HFFc6 (cell line): ENCODE measurements around the gene TEPSIN. TPM values are rescaled to one million over a fixed set of nuclear protein-coding genes. Genes with fewer than 3 reads are reported as not detected.

ENCODE experiments used
- DNase-seq: peaks from one replicate; pipeline ENCODE4 v3.0.0-alpha.2; 2018
- H3K27ac Mint-ChIP-seq: 2 replicates; pipeline ENCODE4 v1.8.0; 2020; ENCODE audit warnings: mild to moderate bottlenecking, mixed read lengths
- H3K27me3 Mint-ChIP-seq: 2 replicates; pipeline ENCODE4 v1.8.0; 2021; ENCODE audit warnings: mild to moderate bottlenecking, moderate library complexity, mixed read lengths; ENCODE audit not compliant: insufficient read depth
- H3K36me3 Mint-ChIP-seq: 2 replicates; pipeline ENCODE4 v1.8.0; 2021; ENCODE audit warnings: low read depth, mixed read lengths
- H3K4me1 Mint-ChIP-seq: 2 replicates; pipeline ENCODE4 v1.8.0; 2020; ENCODE audit warnings: low read depth, mixed read lengths
- H3K4me3 Mint-ChIP-seq: 2 replicates; pipeline ENCODE4 v1.8.0; 2020; ENCODE audit warnings: mild to moderate bottlenecking, moderate library complexity, mixed read lengths
- H3K9me3 Mint-ChIP-seq: 2 replicates; pipeline ENCODE4 v1.8.0; 2020; ENCODE audit warnings: mild to moderate bottlenecking, mixed read lengths
- CTCF ChIP-seq: fragments of 200-600 bp; sonication (generic); IDR thresholded peaks from 2 replicates; pipeline ENCODE4 v1.5.0; 2021; ENCODE audit warnings: antibody characterized with exemption, mild to moderate bottlenecking
- total RNA-seq, 6 experiments: library from RNA; stranded (reverse); fragmentation: NEBNext Ultra II Directional; extraction: Animal tissue kit (Norgen Biotek cat#: 25700); gene quantifications; 2 replicates in 1 of 6; 3 replicates in 5 of 6; pipeline ENCODE4 v1.2.3, GENCODE V29; 2021

Gene TEPSIN
- total RNA-seq, 6 experiments from 2014 or later, result 16.2 to 22.5 (median 19.0) TPM

- peak overlapping the region; percentile 31; the same call in 1 of the 2 replicates for H3K27ac Mint-ChIP-seq
- peaks cover 4% of the 10 kb centered on the region; the same call in 1 of the 2 replicates for H3K36me3 Mint-ChIP-seq
- TF ChIP-seq CTCF, result no peak
- no peak for DNase-seq
- peak overlapping the region; percentile 88 for H3K4me3 Mint-ChIP-seq
- H3K27me3 Mint-ChIP-seq, result peaks cover 5% of the 10 kb centered on the region
- H3K9me3 Mint-ChIP-seq, result no peaks in the 10 kb centered on the region
- peaks cover 27% of the 10 kb centered on the region for H3K4me1 Mint-ChIP-seq
Measured at GRCh38 chr17:81237591-81238489, 1.0 kb downstream of the TEPSIN start.

DNA sequence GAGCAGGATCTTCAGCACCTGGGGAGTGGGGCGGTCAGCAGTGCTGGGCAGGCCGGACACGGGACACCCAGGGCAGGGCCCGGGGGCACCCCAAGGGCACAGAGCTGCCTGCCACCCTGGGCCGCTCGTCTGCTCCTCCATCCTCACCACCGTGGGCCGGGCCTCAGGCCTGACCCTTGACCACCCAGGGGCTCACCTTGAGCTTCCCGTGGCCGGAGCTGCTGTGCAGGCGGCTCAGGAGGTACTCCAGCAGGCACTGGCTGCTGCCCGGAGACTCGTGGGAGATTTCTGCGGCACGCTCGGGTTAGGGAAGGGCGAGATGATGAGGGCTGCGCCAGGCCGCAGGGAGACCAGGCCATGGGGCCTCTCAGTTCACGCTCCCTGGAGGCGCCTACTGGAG lies 2.1 kb downstream of the TEPSIN start:
- Mint-ChIP-seq H3K4me1 (peaks cover 21% of the 10 kb centered on the region), H3K9me3 (no peaks in the 10 kb centered on the region), H3K4me3 (no peak overlapping the region), H3K27me3 (peaks cover 1% of the 10 kb centered on the region), H3K36me3 (peaks cover 4% of the 10 kb centered on the region; the same call in 1 of the 2 replicates), H3K27ac (no peak overlapping the region)
- TF ChIP-seq CTCF, result no peak
- no peak for DNase-seq

DNA sequence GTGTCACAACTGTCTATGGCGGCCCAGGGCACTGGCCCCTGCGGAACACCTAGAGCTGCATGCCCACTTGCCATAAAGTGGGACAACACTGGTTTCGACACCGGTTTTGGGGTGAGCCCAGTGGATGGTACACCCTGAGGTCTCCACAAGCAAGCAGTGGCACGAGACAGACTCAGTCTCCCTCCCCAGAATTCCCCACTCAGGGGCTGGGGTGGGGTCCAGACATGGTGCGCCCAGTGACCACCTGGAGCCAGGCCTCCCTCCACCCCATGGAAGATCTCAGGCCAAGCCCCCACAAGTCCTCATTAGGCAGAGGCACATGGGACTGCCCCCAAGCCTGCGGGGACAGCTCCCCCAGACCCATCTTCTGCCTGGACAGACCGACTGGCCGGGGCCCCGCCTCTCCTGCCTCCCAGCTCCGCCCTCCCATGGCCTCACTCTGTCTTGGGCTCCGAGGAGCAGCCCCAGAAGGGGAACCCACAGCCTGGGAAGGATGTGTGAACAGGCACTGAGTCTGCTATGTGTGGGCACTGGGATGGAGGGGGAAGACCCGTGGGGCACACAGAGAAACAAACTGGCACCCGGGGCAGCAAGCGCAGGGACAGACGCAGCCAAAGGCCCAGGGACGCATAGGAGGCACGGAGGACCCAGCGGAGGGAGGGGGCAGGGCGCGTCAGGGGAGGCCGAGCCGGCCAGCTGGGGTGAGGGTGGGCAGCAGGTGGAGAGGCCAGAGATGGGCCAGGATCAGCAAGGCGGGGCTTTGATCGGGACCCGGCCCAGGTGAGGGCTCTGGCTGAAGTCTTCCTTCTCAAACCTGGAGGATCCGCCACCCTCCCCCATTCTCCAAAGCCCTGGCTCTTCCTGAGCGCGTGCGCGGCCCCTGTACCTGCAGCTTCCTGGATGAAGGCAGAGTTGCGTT lies 2.8 kb downstream of the TEPSIN start:
- Mint-ChIP-seq H3K4me1 (peaks cover 16% of the 10 kb centered on the region), H3K36me3 (peaks cover 5% of the 10 kb centered on the region), H3K27me3 (no peaks in the 10 kb centered on the region; the same call in 1 of the 2 replicates), H3K27ac (no peak overlapping the region), H3K9me3 (no peaks in the 10 kb centered on the region), H3K4me3 (no peak overlapping the region)
- DNase-seq, result no peak
- no peak for TF ChIP-seq CTCF

- H3K27ac Mint-ChIP-seq, result no peak overlapping the region; the same call in 1 of the 2 replicates
- peaks cover 6% of the 10 kb centered on the region for H3K36me3 Mint-ChIP-seq
- DNase-seq, result no peak
- TF ChIP-seq CTCF, result no peak
- H3K4me1 Mint-ChIP-seq, result peaks cover 11% of the 10 kb centered on the region
- no peak overlapping the region for H3K4me3 Mint-ChIP-seq
- H3K9me3 Mint-ChIP-seq, result no peaks in the 10 kb centered on the region
- H3K27me3 Mint-ChIP-seq, result no peaks in the 10 kb centered on the region; the same call in 1 of the 2 replicates
Measured at GRCh38 chr17:81234940-81235821, 3.7 kb downstream of the TEPSIN start.

DNA sequence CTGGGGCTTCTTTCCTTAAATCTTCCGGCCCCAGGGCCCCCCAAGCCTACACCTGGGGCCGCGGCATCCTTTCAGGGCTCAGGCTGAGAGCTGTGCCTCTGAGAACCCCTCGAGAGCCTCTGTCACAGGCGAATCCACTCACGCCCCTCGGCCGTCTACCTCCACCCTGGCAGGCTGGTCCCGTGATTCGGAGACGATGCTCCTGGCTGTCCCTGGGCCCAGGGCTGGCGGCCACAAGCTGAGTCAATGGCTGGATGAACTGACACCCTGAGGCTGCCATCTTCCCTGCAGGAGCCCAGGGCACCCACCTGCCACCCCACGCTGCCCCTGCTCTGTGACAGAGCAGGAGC lies 4.4 kb downstream of the TEPSIN start:
- Mint-ChIP-seq H3K36me3 (peaks cover 11% of the 10 kb centered on the region), H3K4me3 (no peak overlapping the region), H3K27me3 (no peaks in the 10 kb centered on the region; the same call in 1 of the 2 replicates), H3K4me1 (peaks cover 11% of the 10 kb centered on the region), H3K9me3 (no peaks in the 10 kb centered on the region), H3K27ac (no peak overlapping the region; the same call in 1 of the 2 replicates)
- DNase-seq, result no peak
- no peak for TF ChIP-seq CTCF
